Stimulated activated CD4-positive, alpha-beta T cell treated with anti-CD3 and anti-CD28 coated beads, TNF-alpha, amount 100 ng/mL, for 24 hours (primary cell): ENCODE data around the gene CMIP.

Experiments
- DNase-seq, 3 experiments: peaks; one replicate each; pipeline ENCODE4 v3.0.0-alpha.2; 2020; ENCODE audit warnings: low read depth in 3 of 3

CMIP gene

GRCh38 chr16:81535679-81536360 lies 91.2 kb downstream of the CMIP start:
- DNase-seq, result no peak

GRCh38 chr16:81536648-81537047 lies 92.0 kb downstream of the CMIP start:
- no peak for DNase-seq

GRCh38 chr16:81537721-81538561 lies 93.3 kb downstream of the CMIP start:
- no peak for DNase-seq

- DNase-seq, result no peak
These were observed 94.6 kb downstream of the CMIP start for GRCh38 chr16:81539009-81539758.

GRCh38 chr16:81539759-81540472 lies 95.3 kb downstream of the CMIP start:
- DNase-seq, result no peak

- no peak for DNase-seq
These were observed 96.7 kb downstream of the CMIP start for GRCh38 chr16:81541314-81541713.

GRCh38 chr16:81542609-81543570 lies 98.3 kb downstream of the CMIP start:
- DNase-seq, result no peak

- no peak for DNase-seq
These were observed 99.0 kb downstream of the CMIP start for GRCh38 chr16:81543571-81543970.

GRCh38 chr16:81544261-81544660 lies 99.7 kb downstream of the CMIP start:
- DNase-seq, result no peak

GRCh38 chr16:81544700-81545271 lies 100.2 kb downstream of the CMIP start:
- no peak for DNase-seq

- DNase-seq, result no peak
These were observed 101.1 kb downstream of the CMIP start for GRCh38 chr16:81545470-81546250.

- no peak for DNase-seq
These were observed 102.2 kb downstream of the CMIP start for GRCh38 chr16:81546781-81547180.

GRCh38 chr16:81547194-81547938 lies 102.8 kb downstream of the CMIP start:
- no peak for DNase-seq

- DNase-seq, result no peak
These were observed 103.3 kb downstream of the CMIP start for GRCh38 chr16:81547939-81548216.

GRCh38 chr16:81548551-81548875 lies 103.9 kb downstream of the CMIP start:
- DNase-seq, result no peak

- no peak for DNase-seq
These were observed 104.4 kb downstream of the CMIP start for GRCh38 chr16:81548876-81549546.

GRCh38 chr16:81549547-81550431 lies 105.2 kb downstream of the CMIP start:
- DNase-seq, result no peak

- DNase-seq, result no peak
These were observed 105.8 kb downstream of the CMIP start for GRCh38 chr16:81550432-81550808.
